MM.1S (cell line): ENCODE data around the gene SLC7A6.

Experiments used
- DNase-seq: peaks from one replicate; pipeline ENCODE4 v3.0.0-alpha.2; 2015
- H2AFZ ChIP-seq: fragments of 300-600 bp; sonication (generic); 2 replicates; pipeline ENCODE4 v1.6.0; 2016; ENCODE audit warnings: antibody characterized with exemption, low read length
- H3F3A ChIP-seq: fragments of 300-600 bp; sonication (generic); 2 replicates; pipeline ENCODE4 v1.6.1; 2016; ENCODE audit warnings: mild to moderate bottlenecking, antibody characterized with exemption, low read length, moderate library complexity, mixed read lengths; ENCODE audit not compliant: insufficient read depth
- H3K27ac ChIP-seq: fragments of 300-600 bp; sonication (generic); 2 replicates; pipeline ENCODE4 v1.5.1; 2016; ENCODE audit warnings: mild to moderate bottlenecking, low read length
- H3K27me3 ChIP-seq: fragments of 300-600 bp; sonication (generic); replicated peaks from 2 replicates; pipeline ENCODE4 v1.6.0; 2016; ENCODE audit warnings: low read length; ENCODE audit not compliant: insufficient read depth
- H3K36me3 ChIP-seq: fragments of 300-600 bp; sonication (generic); replicated peaks from 2 replicates; pipeline ENCODE4 v1.6.1; 2016; ENCODE audit warnings: mild to moderate bottlenecking, low read length, mixed read lengths; ENCODE audit not compliant: insufficient read depth
- H3K4me1 ChIP-seq: fragments of 300-600 bp; sonication (generic); 2 replicates; pipeline ENCODE4 v1.6.1; 2016; ENCODE audit warnings: low read length, mixed read lengths
- H3K4me2 ChIP-seq: fragments of 300-600 bp; sonication (generic); 2 replicates; pipeline ENCODE4 v1.6.0; 2016; ENCODE audit warnings: low read depth, low read length
- H3K4me3 ChIP-seq: fragments of 300-600 bp; sonication (generic); 2 replicates; pipeline ENCODE4 v1.5.1; 2016; ENCODE audit warnings: low read length, mixed read lengths
- H3K79me2 ChIP-seq: fragments of 300-600 bp; sonication (generic); 2 replicates; pipeline ENCODE4 v1.6.1; 2016; ENCODE audit warnings: mixed run types, low read length, mixed read lengths
- H3K9ac ChIP-seq: fragments of 300-600 bp; sonication (generic); 2 replicates; pipeline ENCODE4 v1.6.1; 2016; ENCODE audit warnings: low read length, mixed read lengths
- H3K9me2 ChIP-seq: fragments of 300-600 bp; sonication (generic); replicated peaks from 2 replicates; pipeline ENCODE4 v1.6.1; 2016; ENCODE audit warnings: mild to moderate bottlenecking, low read length, mixed read lengths; ENCODE audit not compliant: insufficient read depth
- H3K9me3 ChIP-seq: fragments of 300-600 bp; sonication (generic); replicated peaks from 2 replicates; pipeline ENCODE4 v1.6.1; 2016; ENCODE audit warnings: mild to moderate bottlenecking, low read length, mixed read lengths; ENCODE audit not compliant: insufficient read depth
- H4K20me1 ChIP-seq: fragments of 300-600 bp; sonication (generic); 2 replicates; pipeline ENCODE4 v1.6.1; 2016; ENCODE audit warnings: mild to moderate bottlenecking, low read length, moderate library complexity, mixed read lengths; ENCODE audit not compliant: insufficient read depth
- EZH2 ChIP-seq: fragments of 300-600 bp; sonication (generic); optimal IDR thresholded peaks from 2 replicates; pipeline ENCODE3; 2017; ENCODE audit warnings: low read depth, mild to moderate bottlenecking, antibody characterized with exemption, low read length, mixed read lengths
- EZH2phosphoT487 ChIP-seq: fragments of 300-600 bp; sonication (generic); IDR thresholded peaks from 2 replicates; pipeline ENCODE4 v1.6.1; 2018; ENCODE audit warnings: antibody characterized with exemption, low read length
- TF ChIP-seq, protein P1 (sequence below): fragments of 300-600 bp; sonication (generic); IDR thresholded peaks from 2 replicates; pipeline ENCODE4 v1.5.1; 2016; ENCODE audit warnings: antibody characterized with exemption, low read length, mixed read lengths

SLC7A6 gene

DNA sequence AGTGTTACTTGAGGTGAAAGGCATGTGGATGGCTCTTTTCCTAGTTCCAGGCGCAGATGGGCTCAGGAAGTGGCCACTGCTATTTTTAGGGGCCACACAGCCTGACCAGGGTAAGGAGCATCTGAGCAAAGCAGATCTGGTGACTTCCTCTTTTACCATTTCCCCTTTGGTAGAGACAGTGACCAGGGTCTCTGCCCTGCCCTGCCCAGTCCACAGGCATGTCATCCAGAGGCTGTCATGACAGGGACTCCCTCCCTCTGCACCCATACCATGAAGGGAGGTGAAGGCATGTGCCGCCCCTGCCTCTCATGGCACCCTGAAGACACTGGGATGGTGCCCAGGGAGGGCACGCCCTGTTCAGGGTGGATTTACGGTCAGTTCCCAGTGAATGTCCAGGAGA lies 16.9 kb upstream of the SLC7A6 start:
- H3K4me2 ChIP-seq = peak overlapping the region; percentile 95
- TF ChIP-seq EZH2phosphoT487 = no peak
- TF ChIP-seq EZH2 = no peak
- TF ChIP-seq, protein P1, sequence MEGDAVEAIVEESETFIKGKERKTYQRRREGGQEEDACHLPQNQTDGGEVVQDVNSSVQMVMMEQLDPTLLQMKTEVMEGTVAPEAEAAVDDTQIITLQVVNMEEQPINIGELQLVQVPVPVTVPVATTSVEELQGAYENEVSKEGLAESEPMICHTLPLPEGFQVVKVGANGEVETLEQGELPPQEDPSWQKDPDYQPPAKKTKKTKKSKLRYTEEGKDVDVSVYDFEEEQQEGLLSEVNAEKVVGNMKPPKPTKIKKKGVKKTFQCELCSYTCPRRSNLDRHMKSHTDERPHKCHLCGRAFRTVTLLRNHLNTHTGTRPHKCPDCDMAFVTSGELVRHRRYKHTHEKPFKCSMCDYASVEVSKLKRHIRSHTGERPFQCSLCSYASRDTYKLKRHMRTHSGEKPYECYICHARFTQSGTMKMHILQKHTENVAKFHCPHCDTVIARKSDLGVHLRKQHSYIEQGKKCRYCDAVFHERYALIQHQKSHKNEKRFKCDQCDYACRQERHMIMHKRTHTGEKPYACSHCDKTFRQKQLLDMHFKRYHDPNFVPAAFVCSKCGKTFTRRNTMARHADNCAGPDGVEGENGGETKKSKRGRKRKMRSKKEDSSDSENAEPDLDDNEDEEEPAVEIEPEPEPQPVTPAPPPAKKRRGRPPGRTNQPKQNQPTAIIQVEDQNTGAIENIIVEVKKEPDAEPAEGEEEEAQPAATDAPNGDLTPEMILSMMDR = no peak
- H2AFZ ChIP-seq = no peak overlapping the region
- H3K9ac ChIP-seq = peak overlapping the region; percentile 74; the same call in 1 of the 2 replicates
- H3F3A ChIP-seq = peaks cover 27% of the 10 kb centered on the region
- peak overlapping the region; percentile 96 for H3K4me3 ChIP-seq
- H3K27ac ChIP-seq = peak overlapping the region; percentile 22; the same call in 1 of the 2 replicates
- DNase-seq = no peak
- no peaks in the 10 kb centered on the region for H3K9me3 ChIP-seq
- peaks cover 59% of the 10 kb centered on the region for H3K79me2 ChIP-seq
- no peaks in the 10 kb centered on the region for H3K36me3 ChIP-seq
- no peaks in the 10 kb centered on the region for H3K27me3 ChIP-seq
- H3K4me1 ChIP-seq = peaks cover 53% of the 10 kb centered on the region
- no peaks in the 10 kb centered on the region for H4K20me1 ChIP-seq
- no peaks in the 10 kb centered on the region for H3K9me2 ChIP-seq

DNA sequence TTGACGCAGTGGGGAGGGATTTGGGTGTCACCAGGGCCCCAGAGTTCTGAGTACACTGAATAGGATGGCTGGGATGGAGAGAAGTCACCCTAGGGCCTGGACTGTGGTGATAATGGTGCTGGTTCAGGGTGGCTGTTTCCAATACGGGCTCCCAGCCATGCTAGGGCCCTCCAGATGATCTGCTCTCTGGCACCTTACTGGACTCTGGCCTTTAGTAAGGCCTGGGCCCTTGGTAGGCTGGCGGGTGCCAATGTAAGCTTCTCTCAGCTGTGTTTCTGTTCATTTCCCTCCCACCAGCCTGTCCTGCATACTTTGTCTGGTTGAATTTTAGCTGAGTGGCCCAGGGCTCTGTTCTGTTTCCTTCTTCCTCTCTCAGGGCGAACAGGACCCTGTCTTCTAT lies 16.4 kb upstream of the SLC7A6 start:
- Histone ChIP-seq H3K4me3 (peak overlapping the region; percentile 96), H3K9me3 (no peaks in the 10 kb centered on the region), H3K9ac (peak overlapping the region; percentile 74; the same call in 1 of the 2 replicates), H3K4me2 (peak overlapping the region; percentile 95), H2AFZ (no peak overlapping the region), H3K36me3 (no peaks in the 10 kb centered on the region), H3F3A (peaks cover 32% of the 10 kb centered on the region), H3K79me2 (peaks cover 62% of the 10 kb centered on the region), H3K4me1 (peaks cover 59% of the 10 kb centered on the region), H3K27ac (peak overlapping the region; percentile 22; the same call in 1 of the 2 replicates), H3K9me2 (no peaks in the 10 kb centered on the region), H3K27me3 (no peaks in the 10 kb centered on the region), H4K20me1 (no peaks in the 10 kb centered on the region)
- TF ChIP-seq, protein P1 = no peak
- TF ChIP-seq EZH2 (no peak), EZH2phosphoT487 (no peak)
- DNase-seq = no peak

DNA sequence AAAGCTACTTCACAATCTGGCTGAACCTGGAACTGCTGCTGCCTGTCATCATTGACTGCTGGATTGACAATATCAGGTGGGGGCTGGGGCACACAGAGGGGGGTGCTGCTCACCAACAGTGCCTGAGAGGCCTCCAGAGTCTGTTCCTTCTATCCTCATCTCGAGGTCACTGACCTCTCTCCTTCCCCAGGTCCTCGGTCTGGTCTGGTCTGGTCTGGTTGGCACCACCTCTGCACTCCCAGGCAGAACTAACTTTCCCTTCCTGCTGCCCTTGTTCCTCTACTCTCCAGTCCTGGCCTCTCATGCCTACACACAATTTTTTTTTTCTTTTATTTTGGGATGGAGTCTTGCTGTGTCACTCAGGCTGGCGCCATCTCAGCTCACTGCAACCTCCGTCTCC lies 15.0 kb upstream of the SLC7A6 start:
- peaks cover 40% of the 10 kb centered on the region for H3F3A ChIP-seq
- H2AFZ ChIP-seq = no peak overlapping the region
- TF ChIP-seq EZH2phosphoT487 (no peak), EZH2 (no peak)
- TF ChIP-seq, protein P1 = no peak
- no peaks in the 10 kb centered on the region for H3K9me3 ChIP-seq
- H4K20me1 ChIP-seq = no peaks in the 10 kb centered on the region
- peak overlapping the region; percentile 100; the same call in 1 of the 2 replicates for H3K27ac ChIP-seq
- H3K9me2 ChIP-seq = no peaks in the 10 kb centered on the region
- no peak overlapping the region; the same call in 1 of the 2 replicates for H3K9ac ChIP-seq
- no peaks in the 10 kb centered on the region for H3K36me3 ChIP-seq
- peaks cover 72% of the 10 kb centered on the region for H3K4me1 ChIP-seq
- H3K27me3 ChIP-seq = no peaks in the 10 kb centered on the region
- no peak for DNase-seq
- peaks cover 71% of the 10 kb centered on the region for H3K79me2 ChIP-seq
- 0 out of 2 replicates have a peak overlapping the region, but pooled peaks have one; percentile 1 for H3K4me2 ChIP-seq
- H3K4me3 ChIP-seq = no peak overlapping the region
